Neural progenitor cell (in vitro differentiated cells): Measurements from ENCODE around the gene THSD4.

Source experiments
- CTCF ChIP-seq: fragments of 200-600 bp; sonication (generic); IDR thresholded peaks from 2 replicates; pipeline ENCODE4 v1.5.1; 2017; ENCODE audit warnings: antibody characterized with exemption, mild to moderate bottlenecking
- EZH2 ChIP-seq: fragments of 200-600 bp; sonication (generic); IDR thresholded peaks from 2 replicates; pipeline ENCODE4 v1.6.1; 2017; ENCODE audit warnings: antibody characterized with exemption, mild to moderate bottlenecking, moderate library complexity

- TF ChIP-seq EZH2 = no peak
- TF ChIP-seq CTCF = no peak
These were observed 451.0 kb downstream of the THSD4 start for GRCh38 chr15:71566226-71566625.
